AG10803 (cell line): Measurements from ENCODE around the gene ATP2B3.

Source experiments
- DNase-seq: peaks from one replicate; pipeline ENCODE4 v3.0.0; 2010; ENCODE audit warnings: low read depth
- H3K4me3 ChIP-seq: 2 replicates; pipeline ENCODE4 v1.5.1; 2011; ENCODE audit warnings: mild to moderate bottlenecking, low read length, control low read depth
- TF ChIP-seq, protein P1 (sequence below): conservative IDR thresholded peaks from 2 replicates; pipeline ENCODE4 v1.5.1; 2011; ENCODE audit warnings: mild to moderate bottlenecking, low read length, control low read depth, inconsistent platforms

ATP2B3 gene

DNA sequence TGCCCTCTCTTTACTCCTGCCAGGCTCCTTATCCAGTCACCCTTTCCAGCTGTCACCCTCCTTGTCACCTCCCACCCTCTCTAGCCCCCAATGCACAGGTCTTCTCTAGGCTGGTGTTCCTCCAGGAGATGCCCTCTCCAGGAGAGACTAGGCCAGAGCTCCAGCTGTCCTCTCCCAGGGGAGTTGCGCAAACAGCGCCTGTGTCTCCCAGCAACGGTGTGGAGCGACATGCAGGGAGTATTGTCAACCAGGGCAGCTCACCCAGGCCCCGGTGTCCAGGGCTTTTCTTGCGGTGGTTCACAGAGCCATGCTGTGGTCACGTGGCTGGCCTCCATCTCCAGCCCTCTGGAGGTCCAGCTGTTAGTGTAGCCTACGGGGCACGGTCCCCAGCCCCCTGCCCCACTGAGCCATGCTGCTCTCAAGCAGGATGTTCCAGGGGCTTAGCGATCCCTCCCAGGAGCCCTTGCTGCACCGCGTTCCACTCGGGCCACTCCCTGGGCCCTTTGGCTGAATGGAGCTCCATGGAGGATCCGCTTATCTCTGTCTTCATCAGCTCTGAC is 46.7 kb downstream of the ATP2B3 start:
- DNase-seq: no peak
- H3K4me3 ChIP-seq: no peak overlapping the region
- TF ChIP-seq, protein P1, sequence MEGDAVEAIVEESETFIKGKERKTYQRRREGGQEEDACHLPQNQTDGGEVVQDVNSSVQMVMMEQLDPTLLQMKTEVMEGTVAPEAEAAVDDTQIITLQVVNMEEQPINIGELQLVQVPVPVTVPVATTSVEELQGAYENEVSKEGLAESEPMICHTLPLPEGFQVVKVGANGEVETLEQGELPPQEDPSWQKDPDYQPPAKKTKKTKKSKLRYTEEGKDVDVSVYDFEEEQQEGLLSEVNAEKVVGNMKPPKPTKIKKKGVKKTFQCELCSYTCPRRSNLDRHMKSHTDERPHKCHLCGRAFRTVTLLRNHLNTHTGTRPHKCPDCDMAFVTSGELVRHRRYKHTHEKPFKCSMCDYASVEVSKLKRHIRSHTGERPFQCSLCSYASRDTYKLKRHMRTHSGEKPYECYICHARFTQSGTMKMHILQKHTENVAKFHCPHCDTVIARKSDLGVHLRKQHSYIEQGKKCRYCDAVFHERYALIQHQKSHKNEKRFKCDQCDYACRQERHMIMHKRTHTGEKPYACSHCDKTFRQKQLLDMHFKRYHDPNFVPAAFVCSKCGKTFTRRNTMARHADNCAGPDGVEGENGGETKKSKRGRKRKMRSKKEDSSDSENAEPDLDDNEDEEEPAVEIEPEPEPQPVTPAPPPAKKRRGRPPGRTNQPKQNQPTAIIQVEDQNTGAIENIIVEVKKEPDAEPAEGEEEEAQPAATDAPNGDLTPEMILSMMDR: no peak

DNA sequence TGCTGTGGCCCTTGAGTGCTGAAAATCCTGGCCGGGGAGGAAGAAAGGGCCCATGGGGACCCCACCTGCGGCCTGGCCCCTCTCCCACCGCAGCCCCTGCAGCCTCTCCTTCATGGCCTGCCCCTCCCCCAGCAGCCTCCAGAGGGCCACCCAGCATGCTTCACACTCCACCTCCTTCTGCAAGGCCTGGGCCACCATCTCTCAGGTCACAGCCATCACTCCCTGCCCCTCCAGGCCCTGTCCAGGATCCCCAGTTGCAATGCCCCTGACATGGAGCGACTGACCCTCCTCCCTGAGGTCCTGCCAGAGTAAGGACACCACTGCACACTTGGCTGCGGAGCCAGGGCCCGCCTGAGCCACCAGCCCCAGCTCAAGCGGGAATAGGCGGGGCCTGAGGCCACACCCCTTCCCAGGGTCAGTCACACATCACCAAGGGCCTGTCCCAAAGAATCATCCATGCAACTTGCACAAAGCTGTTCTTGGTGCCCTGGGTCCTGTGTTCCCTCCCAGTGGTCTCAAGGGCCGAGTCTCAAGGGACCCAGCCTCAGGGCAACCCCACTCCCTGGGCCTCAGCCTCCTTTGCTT is 48.6 kb downstream of the ATP2B3 start:
- H3K4me3 ChIP-seq: no peak overlapping the region
- TF ChIP-seq, protein P1: no peak
- no peak for DNase-seq

DNA sequence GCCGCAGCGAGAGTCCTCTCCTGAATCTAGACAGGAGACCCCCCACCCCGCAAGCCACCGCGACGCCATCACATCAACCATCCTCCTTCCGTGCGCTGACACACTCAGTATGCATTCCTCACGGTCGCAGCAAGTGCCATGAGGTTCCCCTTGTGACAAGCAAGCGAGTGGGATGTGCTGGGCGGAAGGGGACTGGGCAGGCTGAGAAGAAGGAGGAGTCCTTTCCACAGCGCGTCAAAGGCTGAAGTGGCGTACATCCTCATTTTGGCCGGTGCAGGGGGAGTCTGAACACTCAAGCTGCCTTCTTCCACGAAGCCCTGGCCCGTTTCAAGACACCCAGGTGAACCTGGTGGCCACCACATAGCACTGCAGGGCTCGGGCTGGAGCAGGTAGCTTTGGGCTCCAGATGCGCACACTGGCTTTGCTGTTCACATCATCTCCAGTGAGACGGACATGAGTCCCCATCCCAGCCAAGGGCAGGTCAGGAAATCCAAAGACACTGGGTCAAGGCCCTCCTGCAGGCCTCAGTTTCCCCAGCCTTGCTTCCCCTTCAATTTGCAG is 51.1 kb downstream of the ATP2B3 start:
- DNase-seq: no peak
- TF ChIP-seq, protein P1: no peak
- H3K4me3 ChIP-seq: no peak overlapping the region

DNA sequence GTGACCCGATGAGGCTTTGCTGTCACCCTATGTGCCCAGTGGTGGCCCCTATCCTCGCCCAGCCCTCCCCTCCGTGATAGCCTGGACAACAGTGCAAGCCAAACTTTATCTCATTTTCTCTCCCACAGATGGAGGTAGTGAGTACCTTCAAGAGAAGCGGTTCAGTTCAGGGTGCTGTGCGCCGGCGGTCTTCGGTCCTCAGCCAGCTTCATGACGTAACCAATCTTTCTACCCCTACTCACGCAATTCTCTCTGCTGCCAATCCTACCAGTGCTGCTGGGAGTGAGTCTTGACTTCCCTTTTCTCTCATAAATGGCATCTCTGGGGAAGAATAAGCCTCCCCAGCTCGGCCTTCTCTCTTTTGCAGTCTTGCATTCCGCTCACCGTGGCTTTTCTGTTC is 52.0 kb downstream of the ATP2B3 start:
- TF ChIP-seq, protein P1: no peak
- DNase-seq: no peak
- no peak overlapping the region for H3K4me3 ChIP-seq

DNA sequence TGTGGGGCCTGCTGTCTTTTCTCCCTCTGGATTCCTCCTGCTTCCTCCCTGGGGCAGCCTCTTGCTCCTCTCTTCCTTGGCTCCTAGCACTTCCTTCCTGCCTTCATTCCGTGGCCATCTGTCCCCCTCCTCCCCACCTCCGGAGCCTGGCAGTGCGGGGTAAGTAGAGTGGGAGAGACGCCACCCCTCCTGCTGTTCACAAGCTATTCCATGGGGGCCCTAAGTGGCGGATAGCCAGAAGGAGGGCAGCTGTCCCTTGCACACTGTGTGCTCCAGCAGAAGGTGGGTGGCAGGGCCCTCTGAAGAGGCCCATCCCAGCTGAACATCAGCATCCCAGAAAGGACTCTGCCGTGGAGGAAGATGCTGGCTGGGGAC is 54.1 kb downstream of the ATP2B3 start:
- H3K4me3 ChIP-seq: no peak overlapping the region
- TF ChIP-seq, protein P1: no peak
- no peak for DNase-seq

DNA sequence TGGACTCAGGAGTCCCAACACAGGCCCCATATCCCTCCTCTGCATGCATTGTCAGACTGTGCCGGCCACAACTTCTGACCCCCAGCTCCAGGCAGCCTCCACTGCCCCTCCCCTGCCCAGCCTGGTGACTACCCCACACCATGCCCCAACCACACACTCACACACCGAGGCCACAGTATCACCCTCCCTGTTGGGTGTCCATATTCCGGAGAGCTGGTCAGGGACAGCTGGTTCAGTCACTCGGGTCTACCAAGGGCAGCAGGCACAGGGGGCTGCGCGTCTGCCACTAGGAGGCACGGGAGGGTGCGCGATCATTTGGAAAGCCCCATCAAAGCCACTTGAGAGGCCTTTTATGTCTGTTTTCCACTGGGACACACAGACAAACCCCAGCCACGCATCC is 55.2 kb downstream of the ATP2B3 start:
- H3K4me3 ChIP-seq: no peak overlapping the region
- DNase-seq: no peak
- TF ChIP-seq, protein P1: no peak

DNA sequence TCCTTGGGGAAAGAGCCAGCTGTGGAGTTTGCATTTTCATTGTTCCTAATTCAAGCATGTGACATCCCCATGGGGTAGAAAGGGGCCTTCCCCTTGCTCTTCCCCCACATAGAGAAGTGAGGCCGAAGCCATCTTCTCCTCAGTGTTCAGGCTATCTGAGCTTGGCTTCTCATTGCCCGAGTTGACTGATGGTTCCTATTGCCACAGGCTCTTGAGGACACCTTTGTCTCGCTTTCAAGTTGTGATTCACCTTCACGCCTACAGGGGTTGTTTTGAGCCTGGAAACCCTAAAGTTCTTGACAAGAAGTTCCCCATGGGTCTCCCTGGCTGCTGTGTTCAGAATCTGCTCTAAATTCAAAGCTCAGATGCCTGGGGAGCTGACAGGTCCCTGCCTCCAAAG is 56.5 kb downstream of the ATP2B3 start:
- DNase-seq: no peak
- H3K4me3 ChIP-seq: no peak overlapping the region
- TF ChIP-seq, protein P1: no peak
